ENCODE measurements around the gene ATP11B.

- TF ChIP-seq EZH2 (IDR thresholded peaks at IDR 0.05; ENCODE audit: insufficient read depth, poor library complexity, severe bottlenecking) (no peak), EZH2phosphoT487 (IDR thresholded peaks at IDR 0.05; ENCODE audit: insufficient read depth, low read depth) (no peak)
Measured at GRCh38 chr3:182936239-182936917, 143.1 kb downstream of the ATP11B start.

Data from GM23248 (cell line).